Gastroesophageal sphincter (tissue), 3 donors: Measurements from ENCODE around the gene CFAP46.

Source experiments
- POLR2A ChIP-seq, 2 donors: fragments of 450-650 bp; IDR thresholded peaks; one replicate each; pipeline ENCODE4 v1.6.1; 2017; ENCODE audit warnings: antibody characterized with exemption in 2 of 2, mild to moderate bottlenecking in 2 of 2, moderate library complexity in 1 of 2
- TF ChIP-seq, protein P1 (sequence below), 4 experiments: fragments of 200-600 bp in 2 of 4; fragments of 450-650 bp in 2 of 4; sonication (generic) in 1 of 4; IDR thresholded peaks; one replicate each; pipeline ENCODE4 v1.5.1; 2017 to 2019; ENCODE audit warnings: antibody characterized with exemption in 4 of 4, mild to moderate bottlenecking in 2 of 4, moderate library complexity in 2 of 4

GRCh38 chr10:132878730-132879407, 63.5 kb downstream of the CFAP46 start:
- TF ChIP-seq, protein P1, sequence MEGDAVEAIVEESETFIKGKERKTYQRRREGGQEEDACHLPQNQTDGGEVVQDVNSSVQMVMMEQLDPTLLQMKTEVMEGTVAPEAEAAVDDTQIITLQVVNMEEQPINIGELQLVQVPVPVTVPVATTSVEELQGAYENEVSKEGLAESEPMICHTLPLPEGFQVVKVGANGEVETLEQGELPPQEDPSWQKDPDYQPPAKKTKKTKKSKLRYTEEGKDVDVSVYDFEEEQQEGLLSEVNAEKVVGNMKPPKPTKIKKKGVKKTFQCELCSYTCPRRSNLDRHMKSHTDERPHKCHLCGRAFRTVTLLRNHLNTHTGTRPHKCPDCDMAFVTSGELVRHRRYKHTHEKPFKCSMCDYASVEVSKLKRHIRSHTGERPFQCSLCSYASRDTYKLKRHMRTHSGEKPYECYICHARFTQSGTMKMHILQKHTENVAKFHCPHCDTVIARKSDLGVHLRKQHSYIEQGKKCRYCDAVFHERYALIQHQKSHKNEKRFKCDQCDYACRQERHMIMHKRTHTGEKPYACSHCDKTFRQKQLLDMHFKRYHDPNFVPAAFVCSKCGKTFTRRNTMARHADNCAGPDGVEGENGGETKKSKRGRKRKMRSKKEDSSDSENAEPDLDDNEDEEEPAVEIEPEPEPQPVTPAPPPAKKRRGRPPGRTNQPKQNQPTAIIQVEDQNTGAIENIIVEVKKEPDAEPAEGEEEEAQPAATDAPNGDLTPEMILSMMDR (IDR thresholded peaks at IDR 0.05) = no peak
- TF ChIP-seq POLR2A (IDR thresholded peaks at IDR 0.05) = no peak
